A549 (cell line): Measurements from ENCODE around the gene FUOM. TPM values are rescaled to one million over a fixed set of nuclear protein-coding genes. Genes with fewer than 3 reads are reported as not detected.

Source experiments
- ATAC-seq, 2 experiments: fragments of 200-7000 bp in 1 of 2; fragments of >200 bp in 1 of 2; cut with Nextera tagmentation in 1 of 2; cut with Tn5 transposase in 1 of 2; 3 replicates each; pipeline versions ENCODE4 v1.8.0 to v1.9.1; 2018 to 2020; ENCODE audit warnings: mild to moderate bottlenecking in 1 of 2, moderate library complexity in 1 of 2
- CTCF ChIA-PET: fragments of 300-600 bp; sonication (Branson Sonifier 250); formaldehyde crosslinking; extraction: SDS; loops from one replicate; lab custom pipeline; 2021; ENCODE audit warnings: antibody characterized with exemption, inconsistent platforms; lab: Yijun Ruan, JAX
- POLR2A ChIA-PET: fragments of 350-600 bp; formaldehyde crosslinking; extraction: SDS; loops from one replicate; lab custom pipeline; 2021; ENCODE audit warnings: antibody characterized with exemption, inconsistent platforms; lab: Yijun Ruan, JAX
- DNase-seq, 2 experiments: peaks; one replicate each; pipeline versions ENCODE4 v3.0.0 to v3.0.0-alpha.2; 2011 to 2016; ENCODE audit warnings: low read depth in 1 of 2, low spot score in 1 of 2
- FAIRE-seq: peaks from 2 replicates; lab custom pipeline; 2011; peaks lifted over from hg19 to GRCh38; lab: Jason Lieb, UNC
- H3K27ac ChIP-seq, 2 experiments: fragments of >200 bp; sonication (Bioruptor Twin); formaldehyde crosslinking; 3 replicates each; pipeline ENCODE4 v1.5.1; 2016 to 2017
- H3K4me1 ChIP-seq: fragments of >200 bp; sonication (Bioruptor Twin); formaldehyde crosslinking; 3 replicates; pipeline ENCODE4 v1.6.1; 2016
- H3K4me2 ChIP-seq: fragments of >200 bp; sonication (Bioruptor Twin); formaldehyde crosslinking; 3 replicates; pipeline ENCODE4 v1.6.1; 2016
- H3K4me3 ChIP-seq: fragments of >200 bp; sonication (Bioruptor Twin); formaldehyde crosslinking; 3 replicates; pipeline ENCODE4 v1.5.1; 2016
- H3K9me3 ChIP-seq: fragments of >200 bp; sonication (Bioruptor Twin); formaldehyde crosslinking; 3 replicates; pipeline ENCODE4 v1.6.1; 2016
- BHLHE40 ChIP-seq: IDR thresholded peaks from 2 replicates; pipeline ENCODE4 v1.6.1; 2012; ENCODE audit warnings: low read depth, low read length, inconsistent platforms
- CBX2 ChIP-seq: fragments of 200-600 bp; sonication (generic); IDR thresholded peaks from 2 replicates; pipeline ENCODE4 v1.6.1; 2016; ENCODE audit warnings: low read depth, mild to moderate bottlenecking, borderline replicate concordance
- CEBPB ChIP-seq, 2 experiments: fragments of >200 bp in 1 of 2; sonication (Bioruptor Twin) in 1 of 2; formaldehyde crosslinking in 1 of 2; IDR thresholded peaks; 2 replicates each; pipeline ENCODE4 v1.6.1; 2012 to 2016
- CHD2 ChIP-seq: fragments of 150-350 bp; IDR thresholded peaks from 2 replicates; pipeline ENCODE4 v1.6.1; 2014; ENCODE audit warnings: low read length; ENCODE audit not compliant: partially characterized antibody
- EHF ChIP-seq: fragments of 250-450 bp; sonication (Bioruptor Pico); IDR thresholded peaks from 2 replicates; pipeline ENCODE4 v1.5.0; 2020; ENCODE audit warnings: mild to moderate bottlenecking
- ESRRA ChIP-seq: fragments of 150-350 bp; IDR thresholded peaks from 2 replicates; pipeline ENCODE4 v1.6.1; 2014; ENCODE audit warnings: mild to moderate bottlenecking, low read length, borderline replicate concordance
- FOXS1 ChIP-seq: fragments of 250-450 bp; sonication (Bioruptor Pico); IDR thresholded peaks from 2 replicates; pipeline ENCODE4 v1.5.0; 2020; ENCODE audit warnings: mild to moderate bottlenecking, moderate library complexity
- GATA3 ChIP-seq: IDR thresholded peaks from 2 replicates; pipeline ENCODE4 v1.6.1; 2012; ENCODE audit warnings: borderline replicate concordance
- HDAC2 ChIP-seq: fragments of 200-600 bp; sonication (generic); IDR thresholded peaks from 2 replicates; pipeline ENCODE4 v1.6.1; 2016
- JUN ChIP-seq, 2 experiments: fragments of >200 bp; sonication (Bioruptor Twin); formaldehyde crosslinking; IDR thresholded peaks; 2 replicates in 1 of 2; 3 replicates in 1 of 2; pipeline ENCODE4 v1.6.1; 2016 to 2017
- JUNB ChIP-seq: fragments of >200 bp; sonication (Bioruptor Twin); formaldehyde crosslinking; IDR thresholded peaks from 2 replicates; pipeline ENCODE4 v1.6.1; 2016
- MAFK ChIP-seq: fragments of 450-650 bp; IDR thresholded peaks from 2 replicates; pipeline ENCODE4 v1.6.1; 2014; ENCODE audit not compliant: partially characterized antibody
- NFE2L2 ChIP-seq: fragments of 150-350 bp; conservative IDR thresholded peaks from 2 replicates; pipeline ENCODE4 v1.6.1; 2014; ENCODE audit warnings: low read length
- PHF8 ChIP-seq: fragments of 200-600 bp; sonication (generic); IDR thresholded peaks from 2 replicates; pipeline ENCODE4 v1.6.1; 2016; ENCODE audit warnings: low read depth, mild to moderate bottlenecking, antibody characterized with exemption, moderate library complexity, borderline replicate concordance
- POLR2A ChIP-seq: IDR thresholded peaks from 2 replicates; pipeline ENCODE4 v1.6.1; 2012; ENCODE audit warnings: mild to moderate bottlenecking, low read length
- POLR2AphosphoS2 ChIP-seq: conservative IDR thresholded peaks from 2 replicates; pipeline ENCODE4 v1.6.1; 2012; ENCODE audit warnings: low read length, improper control_type of control experiment, inconsistent platforms
- RCOR1 ChIP-seq: fragments of 150-350 bp; IDR thresholded peaks from 2 replicates; pipeline ENCODE4 v1.6.1; 2014; ENCODE audit warnings: antibody characterized with exemption, low read length, low read depth
- RNF2 ChIP-seq: fragments of 200-600 bp; sonication (generic); IDR thresholded peaks from 2 replicates; pipeline ENCODE4 v1.6.1; 2016; ENCODE audit warnings: low read depth, mild to moderate bottlenecking, antibody characterized with exemption, moderate library complexity, borderline replicate concordance
- SMC3 ChIP-seq: fragments of >200 bp; sonication (Bioruptor Twin); formaldehyde crosslinking; IDR thresholded peaks from 3 replicates; pipeline ENCODE4 v1.6.1; 2018; ENCODE audit warnings: inconsistent platforms
- ZFP36 ChIP-seq: fragments of 450-650 bp; IDR thresholded peaks from 2 replicates; pipeline ENCODE4 v1.6.1; 2014; ENCODE audit warnings: borderline replicate concordance; ENCODE audit not compliant: partially characterized antibody
- WGBS: methylation state at CpG from one replicate; pipeline ENCODE4 v1.1.6; 2017; ENCODE audit errors: missing lambda C conversion rate; 5-methylcytosine and 5-hydroxymethylcytosine counted together
- polyA plus RNA-seq, 4 experiments: library from polyadenylated mRNA; depleted of rRNA in 3 of 4; stranded (reverse); fragments of >200 nt; fragmentation: RNase III in 1 of 4; extraction: RNeasy Plus Mini Kit Qiagen cat#74134 plus additional on column Dnase treatment in 1 of 4; gene quantifications; 2 replicates in 3 of 4; 3 replicates in 1 of 4; pipeline ENCODE4 v1.2.3, GENCODE V29; 2011 to 2017
- TF ChIP-seq, protein P1 (sequence below): fragments of >200 bp; sonication (Bioruptor Twin); formaldehyde crosslinking; IDR thresholded peaks from 2 replicates; pipeline ENCODE4 v1.6.1; 2016
- TF ChIP-seq, protein P2 (sequence below): fragments of >200 bp; sonication (Bioruptor Twin); formaldehyde crosslinking; IDR thresholded peaks from 3 replicates; pipeline ENCODE4 v1.6.1; 2016
- TF ChIP-seq, protein P3 (sequence below): IDR thresholded peaks from 2 replicates; pipeline ENCODE4 v1.6.1; 2012
- TF ChIP-seq, protein P4 (sequence below): IDR thresholded peaks from 2 replicates; pipeline ENCODE4 v1.6.1; 2012; ENCODE audit warnings: low read depth, borderline replicate concordance
- TF ChIP-seq, protein P5 (sequence below): fragments of 200-600 bp; sonication (generic); IDR thresholded peaks from 2 replicates; pipeline ENCODE4 v1.6.1; 2016; ENCODE audit warnings: antibody characterized with exemption, mild to moderate bottlenecking, moderate library complexity
- TF ChIP-seq, protein P6 (sequence below): fragments of 450-650 bp; IDR thresholded peaks from 2 replicates; pipeline ENCODE4 v1.6.1; 2014; ENCODE audit warnings: antibody characterized with exemption

Gene FUOM
- polyA plus RNA-seq, 2 of the 4 experiments (the other 2 are of a cell fraction) = 6.8 to 8.1 TPM

DNA sequence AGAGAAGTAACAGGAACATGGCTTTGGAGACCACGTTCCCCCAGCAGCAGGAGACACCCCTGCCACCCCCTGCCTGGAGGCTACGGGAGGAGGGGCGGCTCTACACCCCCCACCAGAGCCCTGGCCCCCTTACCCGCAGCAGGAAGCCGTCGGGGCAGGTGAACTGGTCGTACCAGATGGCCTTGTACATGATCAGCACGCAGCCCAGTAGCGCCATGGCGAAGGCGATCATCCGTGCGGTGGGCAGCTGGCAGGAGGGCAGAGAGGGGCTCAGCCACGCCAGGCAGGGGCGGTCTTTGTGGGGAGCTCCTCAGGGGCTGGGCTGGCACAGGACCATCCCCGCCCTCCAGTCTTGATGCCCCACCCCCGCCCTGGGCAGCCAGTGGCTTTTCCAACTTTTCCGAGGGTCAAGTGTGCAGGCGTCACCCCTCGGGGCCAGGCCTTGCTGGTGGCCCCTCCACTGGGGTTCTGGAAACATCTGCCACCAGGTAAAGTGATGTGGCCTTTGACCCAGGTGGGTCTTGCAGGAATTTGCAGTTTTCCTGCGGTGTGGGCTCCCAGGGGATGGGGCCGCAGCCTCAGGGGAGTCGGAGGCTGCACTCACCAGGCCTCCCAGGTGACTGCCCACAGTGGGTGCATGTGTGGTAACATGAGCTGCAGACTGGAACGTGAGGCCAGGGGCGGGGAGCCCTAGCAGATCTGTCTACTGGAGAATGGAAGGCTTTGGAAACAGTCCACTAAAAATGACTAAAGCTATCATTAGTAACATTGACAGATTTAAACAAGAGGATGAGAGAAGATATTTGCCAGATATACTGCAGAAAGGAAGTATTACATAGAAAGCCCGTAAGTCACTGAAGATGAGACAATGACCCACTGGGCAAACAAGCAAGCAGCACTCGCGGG, 30.8 kb downstream of the FUOM start:
- ChIA-PET CTCF (interaction anchor here (1.1 to 4.2 kb wide), 6 partner anchors 7 to 180 kb away, joined by 3 to 76 read pairs (median 4); partner anchors contain the start of genes MTG1 and PRAP1), POLR2A (no interaction called here)
- peaks cover 27% of the 10 kb centered on the region for H3K4me1 ChIP-seq
- no peaks in the 10 kb centered on the region for H3K9me3 ChIP-seq
- H3K27ac ChIP-seq = no peak overlapping the region
- DNase-seq (peak in 1 of 2 experiments; percentile 41), ATAC-seq (no peak), FAIRE-seq (no peak)
- peak overlapping the region; percentile 42 for H3K4me2 ChIP-seq
- 72% methylated on average over 24 of the region's 28 CpGs for WGBS
- TF ChIP-seq FOXS1 (CRISPR knock-in tag) (no peak), POLR2AphosphoS2 (no peak), CBX2 (no peak), PHF8 (no peak), HDAC2 (no peak), RNF2 (no peak), JUNB (no peak), JUN (IDR thresholded peaks at IDR 0.05) (no peak)
- TF ChIP-seq, protein P1, sequence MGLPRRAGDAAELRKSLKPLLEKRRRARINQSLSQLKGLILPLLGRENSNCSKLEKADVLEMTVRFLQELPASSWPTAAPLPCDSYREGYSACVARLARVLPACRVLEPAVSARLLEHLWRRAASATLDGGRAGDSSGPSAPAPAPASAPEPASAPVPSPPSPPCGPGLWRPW = no peak
- TF ChIP-seq, protein P2, sequence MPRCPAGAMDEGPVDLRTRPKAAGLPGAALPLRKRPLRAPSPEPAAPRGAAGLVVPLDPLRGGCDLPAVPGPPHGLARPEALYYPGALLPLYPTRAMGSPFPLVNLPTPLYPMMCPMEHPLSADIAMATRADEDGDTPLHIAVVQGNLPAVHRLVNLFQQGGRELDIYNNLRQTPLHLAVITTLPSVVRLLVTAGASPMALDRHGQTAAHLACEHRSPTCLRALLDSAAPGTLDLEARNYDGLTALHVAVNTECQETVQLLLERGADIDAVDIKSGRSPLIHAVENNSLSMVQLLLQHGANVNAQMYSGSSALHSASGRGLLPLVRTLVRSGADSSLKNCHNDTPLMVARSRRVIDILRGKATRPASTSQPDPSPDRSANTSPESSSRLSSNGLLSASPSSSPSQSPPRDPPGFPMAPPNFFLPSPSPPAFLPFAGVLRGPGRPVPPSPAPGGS = no peak
- TF ChIP-seq, protein P3, sequence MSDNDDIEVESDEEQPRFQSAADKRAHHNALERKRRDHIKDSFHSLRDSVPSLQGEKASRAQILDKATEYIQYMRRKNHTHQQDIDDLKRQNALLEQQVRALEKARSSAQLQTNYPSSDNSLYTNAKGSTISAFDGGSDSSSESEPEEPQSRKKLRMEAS = no peak
- no peak overlapping the region for H3K4me3 ChIP-seq

DNA sequence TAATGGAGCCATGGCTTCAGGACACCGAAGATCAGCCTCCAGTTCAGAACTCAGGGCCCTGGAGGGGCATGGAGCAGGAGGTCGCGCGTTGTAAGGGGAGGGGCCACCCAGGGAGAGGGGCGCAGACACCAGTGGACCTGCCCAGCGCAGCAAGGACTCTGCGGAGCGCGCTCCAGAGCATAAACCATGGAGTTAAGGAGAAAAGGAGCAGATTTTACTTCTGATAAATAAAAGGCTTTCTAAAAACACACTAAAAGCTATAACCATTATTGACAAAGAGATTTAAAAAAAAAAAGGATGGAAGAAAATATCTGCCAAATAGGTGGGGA, 31.6 kb downstream of the FUOM start:
- TF ChIP-seq, protein P4, sequence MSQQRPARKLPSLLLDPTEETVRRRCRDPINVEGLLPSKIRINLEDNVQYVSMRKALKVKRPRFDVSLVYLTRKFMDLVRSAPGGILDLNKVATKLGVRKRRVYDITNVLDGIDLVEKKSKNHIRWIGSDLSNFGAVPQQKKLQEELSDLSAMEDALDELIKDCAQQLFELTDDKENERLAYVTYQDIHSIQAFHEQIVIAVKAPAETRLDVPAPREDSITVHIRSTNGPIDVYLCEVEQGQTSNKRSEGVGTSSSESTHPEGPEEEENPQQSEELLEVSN = no peak
- no peak for TF ChIP-seq POLR2A
- TF ChIP-seq, protein P5, sequence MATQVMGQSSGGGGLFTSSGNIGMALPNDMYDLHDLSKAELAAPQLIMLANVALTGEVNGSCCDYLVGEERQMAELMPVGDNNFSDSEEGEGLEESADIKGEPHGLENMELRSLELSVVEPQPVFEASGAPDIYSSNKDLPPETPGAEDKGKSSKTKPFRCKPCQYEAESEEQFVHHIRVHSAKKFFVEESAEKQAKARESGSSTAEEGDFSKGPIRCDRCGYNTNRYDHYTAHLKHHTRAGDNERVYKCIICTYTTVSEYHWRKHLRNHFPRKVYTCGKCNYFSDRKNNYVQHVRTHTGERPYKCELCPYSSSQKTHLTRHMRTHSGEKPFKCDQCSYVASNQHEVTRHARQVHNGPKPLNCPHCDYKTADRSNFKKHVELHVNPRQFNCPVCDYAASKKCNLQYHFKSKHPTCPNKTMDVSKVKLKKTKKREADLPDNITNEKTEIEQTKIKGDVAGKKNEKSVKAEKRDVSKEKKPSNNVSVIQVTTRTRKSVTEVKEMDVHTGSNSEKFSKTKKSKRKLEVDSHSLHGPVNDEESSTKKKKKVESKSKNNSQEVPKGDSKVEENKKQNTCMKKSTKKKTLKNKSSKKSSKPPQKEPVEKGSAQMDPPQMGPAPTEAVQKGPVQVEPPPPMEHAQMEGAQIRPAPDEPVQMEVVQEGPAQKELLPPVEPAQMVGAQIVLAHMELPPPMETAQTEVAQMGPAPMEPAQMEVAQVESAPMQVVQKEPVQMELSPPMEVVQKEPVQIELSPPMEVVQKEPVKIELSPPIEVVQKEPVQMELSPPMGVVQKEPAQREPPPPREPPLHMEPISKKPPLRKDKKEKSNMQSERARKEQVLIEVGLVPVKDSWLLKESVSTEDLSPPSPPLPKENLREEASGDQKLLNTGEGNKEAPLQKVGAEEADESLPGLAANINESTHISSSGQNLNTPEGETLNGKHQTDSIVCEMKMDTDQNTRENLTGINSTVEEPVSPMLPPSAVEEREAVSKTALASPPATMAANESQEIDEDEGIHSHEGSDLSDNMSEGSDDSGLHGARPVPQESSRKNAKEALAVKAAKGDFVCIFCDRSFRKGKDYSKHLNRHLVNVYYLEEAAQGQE = no peak
- no peak for TF ChIP-seq FOXS1 (CRISPR knock-in tag)
- TF ChIP-seq SMC3 = no peak
- TF ChIP-seq MAFK = no peak
- TF ChIP-seq ESRRA = no peak
- no peak for TF ChIP-seq BHLHE40
- no peak for TF ChIP-seq EHF (CRISPR knock-in tag)
- no peak for TF ChIP-seq GATA3
- no peak for TF ChIP-seq RCOR1
- no peak for TF ChIP-seq CHD2
- TF ChIP-seq RNF2 = no peak
- TF ChIP-seq, protein P1 = no peak
- TF ChIP-seq NFE2L2 = no peak
- no peak for TF ChIP-seq ZFP36
- TF ChIP-seq, protein P6, sequence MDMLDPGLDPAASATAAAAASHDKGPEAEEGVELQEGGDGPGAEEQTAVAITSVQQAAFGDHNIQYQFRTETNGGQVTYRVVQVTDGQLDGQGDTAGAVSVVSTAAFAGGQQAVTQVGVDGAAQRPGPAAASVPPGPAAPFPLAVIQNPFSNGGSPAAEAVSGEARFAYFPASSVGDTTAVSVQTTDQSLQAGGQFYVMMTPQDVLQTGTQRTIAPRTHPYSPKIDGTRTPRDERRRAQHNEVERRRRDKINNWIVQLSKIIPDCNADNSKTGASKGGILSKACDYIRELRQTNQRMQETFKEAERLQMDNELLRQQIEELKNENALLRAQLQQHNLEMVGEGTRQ = no peak
- TF ChIP-seq CEBPB (IDR thresholded peaks at IDR 0.05) = no peak
- TF ChIP-seq JUNB = no peak
- TF ChIP-seq HDAC2 = no peak
- peak overlapping the region; percentile 44; the same call in 2 of the 3 replicates for H3K4me3 ChIP-seq
- no peaks in the 10 kb centered on the region for H3K9me3 ChIP-seq
- H3K4me2 ChIP-seq = peak overlapping the region; percentile 68
- ChIA-PET CTCF (interaction anchor here (1.2 kb wide), 2 partner anchors 12 to 18 kb away, joined by 3 read pairs; no protein-coding TSS in a partner anchor), POLR2A (no interaction called here)
- DNase-seq = no peak
- no peak for ATAC-seq
- peak overlapping the region in 1 of 2 experiments; percentile 75; a peak in 3 of 6 replicates for H3K27ac ChIP-seq
- H3K4me1 ChIP-seq = peaks cover 27% of the 10 kb centered on the region
- FAIRE-seq = no peak
- WGBS = 93% methylated on average over 9 of the region's 9 CpGs
